GM10847 (cell line): ENCODE results near the gene PDAP1.

ENCODE experiments used
- POLR2A ChIP-seq: IDR thresholded peaks from 2 replicates; pipeline ENCODE4 v1.6.1; 2011; ENCODE audit not compliant: insufficient read length; ENCODE audit errors: extremely low read depth

PDAP1 gene, protein sequence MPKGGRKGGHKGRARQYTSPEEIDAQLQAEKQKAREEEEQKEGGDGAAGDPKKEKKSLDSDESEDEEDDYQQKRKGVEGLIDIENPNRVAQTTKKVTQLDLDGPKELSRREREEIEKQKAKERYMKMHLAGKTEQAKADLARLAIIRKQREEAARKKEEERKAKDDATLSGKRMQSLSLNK

GRCh38 chr7:99408379-99409191 is at the start of gene PDAP1, which contains the start of gene BUD31:
Gene PDAP1 (minus strand): TSS chr7:99408597. CDS start chr7:99408548, 49 bp downstream.
Gene BUD31 (plus strand): TSS chr7:99408969. CDS start chr7:99411093, 2,124 bp downstream.
- TF ChIP-seq POLR2A: peak; percentile 87

GRCh38 chr7:99457650-99458493 is 49.5 kb upstream of the PDAP1 start:
- TF ChIP-seq POLR2A: no peak

- TF ChIP-seq POLR2A: no peak
Measured at GRCh38 chr7:99457050-99457649, 48.8 kb upstream of the PDAP1 start.

DNA sequence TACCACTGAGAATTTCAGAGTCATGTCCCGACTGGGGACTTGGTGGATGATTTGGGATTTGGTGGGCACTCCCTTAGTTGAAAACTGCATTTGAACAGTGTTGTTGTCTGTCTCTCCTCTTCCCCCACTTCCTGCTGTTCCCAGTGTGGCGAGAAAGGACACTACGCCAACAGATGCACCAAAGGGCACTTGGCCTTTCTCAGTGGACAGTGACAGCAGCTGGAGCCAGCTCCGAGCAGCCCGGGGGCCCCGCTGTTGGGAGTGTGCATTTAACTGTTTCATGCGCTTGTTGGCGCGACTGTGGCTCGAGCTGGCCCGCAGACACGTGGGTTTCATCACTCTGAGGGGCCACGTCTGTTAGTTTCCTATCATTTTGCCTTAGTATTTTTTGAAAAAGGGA is 47.9 kb upstream of the PDAP1 start:
- no peak for TF ChIP-seq POLR2A

DNA sequence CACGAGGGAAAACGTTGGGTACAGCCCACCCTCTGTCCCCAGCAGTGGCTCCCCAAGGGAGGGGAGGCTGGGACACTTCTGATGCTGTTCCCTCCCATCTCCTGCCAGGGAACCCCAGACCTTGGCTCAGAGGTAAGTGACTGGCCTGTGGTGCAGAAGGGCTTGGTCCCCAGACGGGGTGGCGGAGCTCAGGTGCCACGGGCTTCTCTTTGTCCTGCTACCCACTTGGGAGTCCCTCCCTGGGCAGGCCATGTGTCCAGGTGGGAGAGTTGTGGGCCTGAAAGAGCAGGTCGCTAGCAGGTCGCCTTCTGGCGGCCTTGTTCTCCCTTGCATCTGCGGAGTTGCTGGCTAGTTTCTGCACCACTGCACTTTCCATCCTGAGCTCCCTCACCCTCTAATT is 47.5 kb upstream of the PDAP1 start:
- TF ChIP-seq POLR2A: no peak

DNA sequence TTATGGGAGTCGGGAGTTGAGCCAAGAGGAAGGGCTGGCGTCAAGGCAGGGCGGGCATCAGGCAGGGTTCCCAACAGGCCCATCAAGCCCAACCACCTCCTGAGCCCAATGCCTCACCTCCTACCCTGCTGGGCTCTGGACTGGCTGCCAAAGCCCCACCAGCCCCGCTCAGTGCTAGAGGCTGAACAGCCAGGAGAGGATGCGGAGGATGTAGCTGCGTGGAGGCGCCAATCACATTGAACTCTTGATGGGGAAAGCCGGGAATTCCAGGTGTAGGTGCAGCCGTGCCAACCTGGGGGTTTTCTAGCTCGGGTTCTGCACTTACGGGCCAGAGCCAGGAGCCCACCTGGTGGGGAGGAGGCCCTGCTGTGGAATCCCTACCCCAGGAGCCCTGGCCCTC is 44.7 kb upstream of the PDAP1 start:
- TF ChIP-seq POLR2A: no peak

GRCh38 chr7:99452541-99452940 is 44.1 kb upstream of the PDAP1 start:
- TF ChIP-seq POLR2A: no peak

GRCh38 chr7:99451936-99452335 is 43.5 kb upstream of the PDAP1 start:
- no peak for TF ChIP-seq POLR2A

GRCh38 chr7:99449326-99449725 is 40.9 kb upstream of the PDAP1 start:
- TF ChIP-seq POLR2A: no peak

GRCh38 chr7:99448855-99449254 is 40.5 kb upstream of the PDAP1 start:
- no peak for TF ChIP-seq POLR2A

GRCh38 chr7:99447943-99448342 is 39.5 kb upstream of the PDAP1 start:
- no peak for TF ChIP-seq POLR2A

- no peak for TF ChIP-seq POLR2A
Measured at GRCh38 chr7:99446096-99446495, 37.7 kb upstream of the PDAP1 start.

- no peak for TF ChIP-seq POLR2A
Measured at GRCh38 chr7:99440195-99440594, 31.8 kb upstream of the PDAP1 start.

DNA sequence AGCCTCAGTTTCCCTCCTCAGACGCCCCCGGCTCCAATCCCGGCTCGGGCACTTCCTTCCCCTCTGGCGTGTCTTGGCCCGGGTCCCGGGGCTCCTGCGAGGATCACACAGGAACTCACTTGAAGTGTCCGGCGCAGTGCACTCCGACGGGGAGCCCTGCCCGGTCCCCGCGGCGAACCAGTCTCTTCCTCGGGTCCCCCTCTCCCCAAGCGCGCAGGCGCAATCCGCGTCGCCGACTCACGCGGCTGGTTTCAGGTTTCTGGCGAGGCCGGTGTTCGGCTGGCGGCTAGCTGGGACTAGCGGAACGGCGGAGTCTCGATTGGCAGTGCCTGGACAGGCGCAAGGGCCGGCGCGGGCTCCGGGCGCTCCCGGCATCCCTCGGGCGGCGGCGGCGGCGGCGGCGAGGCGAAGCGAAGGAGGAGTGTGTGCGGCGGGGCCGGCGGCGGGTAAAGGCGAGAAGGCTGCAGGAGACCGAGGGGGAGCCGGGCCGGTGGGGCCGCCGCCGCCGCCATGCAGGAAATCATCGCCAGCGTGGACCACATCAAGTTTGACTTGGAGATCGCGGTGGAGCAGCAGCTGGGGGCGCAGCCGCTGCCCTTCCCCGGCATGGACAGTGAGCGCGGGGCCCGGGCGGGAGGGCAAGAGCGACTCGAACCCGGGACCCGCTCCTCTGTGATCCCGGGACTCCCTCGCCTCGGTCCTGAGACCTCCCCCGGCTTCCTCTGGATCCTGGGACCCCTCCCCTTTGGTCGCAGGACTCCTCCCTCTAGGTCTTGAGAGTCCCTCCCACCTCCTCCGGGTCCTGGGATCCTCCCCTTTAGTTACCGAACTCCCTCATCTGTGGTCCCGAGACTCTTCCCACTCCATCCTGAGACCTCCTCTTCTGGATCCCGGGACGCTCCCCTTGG is 30.4 kb upstream of the PDAP1 start, which contains the start of the genes CPSF4 and PTCD1:
CPSF4 (plus strand) TSS at position 371 of the 908 bp plus-strand sequence; CDS start at position 511, 140 bp downstream.
PTCD1 (minus strand) TSS at position 226 of the 908 bp plus-strand sequence. CDS start 3,556 bp downstream, outside the sequence.
- TF ChIP-seq POLR2A: peak; percentile 85
